ENCODE data around the gene CLEC6A.
"Not testable (repeated sequence)": the region's sequence is repeated elsewhere in the genome, so short reads cannot be mapped to it uniquely, and the experiment has no call there.

GRCh38 chr12:8496074-8496473, 40.3 kb downstream of the CLEC6A start:
- TF ChIP-seq POLR2A, CTCF (IDR thresholded peaks at IDR 0.05): not testable (repeated sequence)
